ENCODE results near the gene EXOC1L. TPM values are rescaled to one million over a fixed set of nuclear protein-coding genes. Genes with fewer than 3 reads are reported as not detected.

Gene EXOC1L
- total RNA-seq, 1 experiment from 2014 or later: not detected

DNA sequence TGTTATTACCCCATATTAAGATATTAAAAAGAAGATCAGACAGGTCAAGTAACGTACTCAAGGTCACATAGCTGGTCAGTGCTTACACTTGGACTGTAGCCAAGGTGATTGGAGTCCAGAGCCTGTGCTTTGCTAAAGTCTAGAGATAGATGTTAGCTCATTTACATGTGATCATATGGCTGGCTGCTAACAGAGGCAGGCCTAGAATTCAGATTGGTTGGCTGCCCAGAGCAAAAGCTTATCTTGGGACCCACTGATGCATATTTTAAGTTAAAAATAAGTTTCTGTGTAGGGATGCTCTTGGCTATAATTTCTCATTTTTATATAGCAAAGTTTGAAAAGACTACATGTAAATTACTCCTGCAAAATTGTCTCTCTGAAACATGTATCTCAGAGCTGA, 18.1 kb upstream of the EXOC1L start:
- no TSS peak for BruUV-seq (replicated peaks)

More for the DNA sequence above, 18.1 kb upstream of the EXOC1L start:
- POLR2A ChIA-PET: no interaction called here
- Histone ChIP-seq H3K27me3 (ENCODE audit: insufficient read depth, low read length) (no peaks in the 10 kb centered on the region), H3K9me2 (ENCODE audit: insufficient read depth) (no peaks in the 10 kb centered on the region), H3K36me3 (ENCODE audit: control insufficient read depth in 1 of 2, insufficient read depth in 2 of 2, low read length in 2 of 2) (no peaks in the 10 kb centered on the region), H4K20me1 (ENCODE audit: insufficient read depth) (no peaks in the 10 kb centered on the region), H2AFZ (ENCODE audit: low read depth, low read length, poor library complexity, severe bottlenecking) (no peak overlapping the region), H3K79me2 (ENCODE audit: insufficient read depth, low read length) (no peaks in the 10 kb centered on the region), H3K4me3 (replicated peaks in 1 of 2; ENCODE audit: low read depth in 1 of 2, low read length in 2 of 2) (no peak overlapping the region), H3K4me1 (ENCODE audit: control insufficient read depth in 1 of 2, insufficient read depth in 2 of 2, low read length in 2 of 2) (no peaks in the 10 kb centered on the region), H3K9ac (ENCODE audit: low read length) (no peak overlapping the region), H3K27ac (ENCODE audit: low read depth, low read length) (no peak overlapping the region), H3K9me3 (ENCODE audit: control insufficient read depth in 1 of 2, insufficient read depth in 1 of 2, low read depth in 1 of 2, low read length in 2 of 2) (no peaks in the 10 kb centered on the region), H3K4me2 (ENCODE audit: low read length) (no peak overlapping the region)
- TF ChIP-seq TCF7L2 (IDR thresholded peaks at IDR 0.05; ENCODE audit: borderline replicate concordance, extremely low read depth, insufficient read depth, insufficient read length): no peak
- no peak for TF ChIP-seq FOSL1 (IDR thresholded peaks at IDR 0.05; ENCODE audit: low read depth)
- TF ChIP-seq CEBPB (IDR thresholded peaks at IDR 0.05; ENCODE audit: low read depth): no peak
- TF ChIP-seq EZH2phosphoT487 (IDR thresholded peaks at IDR 0.05; ENCODE audit: borderline replicate concordance): no peak
- no peak for TF ChIP-seq JUND (IDR thresholded peaks at IDR 0.05)
- TF ChIP-seq EGR1 (IDR thresholded peaks at IDR 0.05; ENCODE audit: low read depth): no peak
- TF ChIP-seq, protein P1, sequence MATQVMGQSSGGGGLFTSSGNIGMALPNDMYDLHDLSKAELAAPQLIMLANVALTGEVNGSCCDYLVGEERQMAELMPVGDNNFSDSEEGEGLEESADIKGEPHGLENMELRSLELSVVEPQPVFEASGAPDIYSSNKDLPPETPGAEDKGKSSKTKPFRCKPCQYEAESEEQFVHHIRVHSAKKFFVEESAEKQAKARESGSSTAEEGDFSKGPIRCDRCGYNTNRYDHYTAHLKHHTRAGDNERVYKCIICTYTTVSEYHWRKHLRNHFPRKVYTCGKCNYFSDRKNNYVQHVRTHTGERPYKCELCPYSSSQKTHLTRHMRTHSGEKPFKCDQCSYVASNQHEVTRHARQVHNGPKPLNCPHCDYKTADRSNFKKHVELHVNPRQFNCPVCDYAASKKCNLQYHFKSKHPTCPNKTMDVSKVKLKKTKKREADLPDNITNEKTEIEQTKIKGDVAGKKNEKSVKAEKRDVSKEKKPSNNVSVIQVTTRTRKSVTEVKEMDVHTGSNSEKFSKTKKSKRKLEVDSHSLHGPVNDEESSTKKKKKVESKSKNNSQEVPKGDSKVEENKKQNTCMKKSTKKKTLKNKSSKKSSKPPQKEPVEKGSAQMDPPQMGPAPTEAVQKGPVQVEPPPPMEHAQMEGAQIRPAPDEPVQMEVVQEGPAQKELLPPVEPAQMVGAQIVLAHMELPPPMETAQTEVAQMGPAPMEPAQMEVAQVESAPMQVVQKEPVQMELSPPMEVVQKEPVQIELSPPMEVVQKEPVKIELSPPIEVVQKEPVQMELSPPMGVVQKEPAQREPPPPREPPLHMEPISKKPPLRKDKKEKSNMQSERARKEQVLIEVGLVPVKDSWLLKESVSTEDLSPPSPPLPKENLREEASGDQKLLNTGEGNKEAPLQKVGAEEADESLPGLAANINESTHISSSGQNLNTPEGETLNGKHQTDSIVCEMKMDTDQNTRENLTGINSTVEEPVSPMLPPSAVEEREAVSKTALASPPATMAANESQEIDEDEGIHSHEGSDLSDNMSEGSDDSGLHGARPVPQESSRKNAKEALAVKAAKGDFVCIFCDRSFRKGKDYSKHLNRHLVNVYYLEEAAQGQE (IDR thresholded peaks at IDR 0.05; ENCODE audit: low read depth): no peak
- TF ChIP-seq ZNF274 (IDR thresholded peaks at IDR 0.05; ENCODE audit: low read depth, low read length): no peak
- TF ChIP-seq SIN3A (IDR thresholded peaks at IDR 0.05; ENCODE audit: low read depth): no peak
- TF ChIP-seq POLR2AphosphoS5 (IDR thresholded peaks at IDR 0.05; ENCODE audit: low read depth, low read length): no peak
- no peak for TF ChIP-seq SRF (IDR thresholded peaks at IDR 0.05; ENCODE audit: low read depth)
- no peak for TF ChIP-seq ELF1 (IDR thresholded peaks at IDR 0.05; ENCODE audit: borderline replicate concordance, low read depth)
- TF ChIP-seq, protein P2, sequence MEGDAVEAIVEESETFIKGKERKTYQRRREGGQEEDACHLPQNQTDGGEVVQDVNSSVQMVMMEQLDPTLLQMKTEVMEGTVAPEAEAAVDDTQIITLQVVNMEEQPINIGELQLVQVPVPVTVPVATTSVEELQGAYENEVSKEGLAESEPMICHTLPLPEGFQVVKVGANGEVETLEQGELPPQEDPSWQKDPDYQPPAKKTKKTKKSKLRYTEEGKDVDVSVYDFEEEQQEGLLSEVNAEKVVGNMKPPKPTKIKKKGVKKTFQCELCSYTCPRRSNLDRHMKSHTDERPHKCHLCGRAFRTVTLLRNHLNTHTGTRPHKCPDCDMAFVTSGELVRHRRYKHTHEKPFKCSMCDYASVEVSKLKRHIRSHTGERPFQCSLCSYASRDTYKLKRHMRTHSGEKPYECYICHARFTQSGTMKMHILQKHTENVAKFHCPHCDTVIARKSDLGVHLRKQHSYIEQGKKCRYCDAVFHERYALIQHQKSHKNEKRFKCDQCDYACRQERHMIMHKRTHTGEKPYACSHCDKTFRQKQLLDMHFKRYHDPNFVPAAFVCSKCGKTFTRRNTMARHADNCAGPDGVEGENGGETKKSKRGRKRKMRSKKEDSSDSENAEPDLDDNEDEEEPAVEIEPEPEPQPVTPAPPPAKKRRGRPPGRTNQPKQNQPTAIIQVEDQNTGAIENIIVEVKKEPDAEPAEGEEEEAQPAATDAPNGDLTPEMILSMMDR (IDR thresholded peaks at IDR 0.05 in 2 of 3, conservative IDR thresholded peaks at IDR 0.05 in 1 of 3; ENCODE audit: borderline replicate concordance in 1 of 3, insufficient read depth in 1 of 3, low read depth in 2 of 3, low read length in 2 of 3): no peak
- no peak for TF ChIP-seq RAD21 (IDR thresholded peaks at IDR 0.05; ENCODE audit: low read depth)
- no peak for TF ChIP-seq YY1 (IDR thresholded peaks at IDR 0.05; ENCODE audit: extremely low read depth, insufficient replicate concordance, low read depth, low read length)
- TF ChIP-seq ZFX (IDR thresholded peaks at IDR 0.05): no peak
- ATAC-seq (no peak), DNase-seq (ENCODE audit: low read depth, low spot score) (no peak)
- RAD21 ChIA-PET (ENCODE audit: low non-redundant PET in 1 of 2, low total read pairs in 2 of 2, uncharacterized antibody in 2 of 2, unreplicated experiment in 2 of 2): no interaction called here
- CTCF ChIA-PET: no interaction called here
- intact Hi-C loops (cut with micrococcal nuclease): no loop called here

All from HCT116 (cell line).